Measurements from ENCODE around the gene COX7B2.

COX7B2 gene

DNA sequence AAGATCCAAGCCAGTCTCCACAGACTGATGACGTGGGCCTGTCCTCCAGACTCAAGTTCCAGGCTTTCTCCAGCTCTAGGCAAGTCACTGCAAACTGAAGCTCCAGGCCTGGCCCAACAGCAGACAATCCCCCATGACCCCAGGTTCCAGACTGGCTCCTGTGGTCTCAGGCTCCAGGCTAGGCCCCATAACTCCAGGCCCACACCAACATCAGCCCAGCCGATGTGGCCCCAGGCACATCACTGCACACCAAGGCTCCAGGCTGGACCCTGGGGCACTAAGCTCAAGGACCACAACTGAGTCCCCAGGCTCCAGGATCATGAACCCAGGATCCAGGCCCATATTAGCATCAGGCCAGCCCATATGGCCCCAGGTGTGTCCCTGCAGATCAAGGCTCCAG, 143.6 kb downstream of the COX7B2 start:
- Histone ChIP-seq H3K36me3 (ENCODE audit: insufficient read depth, low read length) (no peaks in the 10 kb centered on the region), H3K9ac (ENCODE audit: insufficient read length) (no peak overlapping the region), H3K9me3 (ENCODE audit: low read depth, low read length) (no peaks in the 10 kb centered on the region), H3K27ac (no peak overlapping the region), H3K4me3 (no peak overlapping the region)
- no peak for TF ChIP-seq FOXP2 (optimal IDR thresholded peaks at IDR 0.05; ENCODE audit: control extremely low read depth, extremely low read length, insufficient read depth)
- TF ChIP-seq POLR2AphosphoS5 (IDR thresholded peaks at IDR 0.05; ENCODE audit: borderline replicate concordance, low read depth, low read length): no peak
- TF ChIP-seq EZH2 (IDR thresholded peaks at IDR 0.05): no peak
- no peak for DNase-seq (ENCODE audit: low read depth, low spot score)

DNA sequence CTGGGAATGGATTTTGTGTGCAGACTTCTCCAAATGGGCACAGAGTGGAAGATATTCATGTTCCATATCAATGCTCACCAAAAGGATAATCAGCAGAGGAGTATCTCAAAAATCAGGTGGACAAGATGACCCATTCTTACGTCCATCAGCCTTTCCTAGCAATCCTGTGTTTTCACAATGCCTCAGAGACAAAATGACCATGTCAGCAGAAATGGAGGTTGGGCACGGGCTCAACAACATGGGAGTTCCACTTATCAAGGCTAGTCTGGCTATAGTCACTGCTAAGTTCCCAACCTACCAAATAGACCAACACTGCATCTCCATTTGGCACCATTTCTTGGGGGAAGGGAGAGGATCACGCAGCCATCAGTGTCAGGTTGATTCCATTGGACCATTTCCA, 179.0 kb downstream of the COX7B2 start:
- no peak for DNase-seq (ENCODE audit: low read depth, low spot score)
- H3K4me3 ChIP-seq: no peak overlapping the region
- H3K9me3 ChIP-seq (ENCODE audit: low read depth, low read length): no peaks in the 10 kb centered on the region
- no peaks in the 10 kb centered on the region for H3K36me3 ChIP-seq (ENCODE audit: insufficient read depth, low read length)
- no peak overlapping the region for H3K27ac ChIP-seq
- H3K9ac ChIP-seq (ENCODE audit: insufficient read length): no peak overlapping the region
- no peak for TF ChIP-seq EZH2 (IDR thresholded peaks at IDR 0.05)
- TF ChIP-seq FOXP2 (optimal IDR thresholded peaks at IDR 0.05; ENCODE audit: control extremely low read depth, extremely low read length, insufficient read depth): no peak
- no peak for TF ChIP-seq POLR2AphosphoS5 (IDR thresholded peaks at IDR 0.05; ENCODE audit: borderline replicate concordance, low read depth, low read length)

DNA sequence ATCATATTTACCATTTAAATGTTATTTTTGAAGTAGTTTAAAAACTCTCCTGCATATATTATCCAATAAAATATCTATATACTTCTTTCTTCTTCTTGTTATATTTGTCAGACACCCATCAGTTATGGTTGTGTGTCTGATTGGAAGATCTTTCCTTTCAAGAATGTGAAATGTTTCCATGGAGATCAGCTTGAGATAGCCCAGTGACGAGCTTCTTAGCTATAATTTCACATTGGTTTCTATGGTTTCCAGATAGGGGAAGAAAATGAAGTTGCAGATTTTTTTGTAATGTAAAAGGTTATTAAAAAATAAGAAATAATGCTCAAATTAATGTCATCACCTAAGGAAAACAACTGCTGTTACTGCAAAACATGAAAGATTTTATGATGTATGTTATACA, 189.0 kb downstream of the COX7B2 start:
- Histone ChIP-seq H3K36me3 (ENCODE audit: insufficient read depth, low read length) (no peaks in the 10 kb centered on the region), H3K4me3 (no peak overlapping the region), H3K27ac (no peak overlapping the region), H3K9me3 (ENCODE audit: low read depth, low read length) (no peaks in the 10 kb centered on the region), H3K9ac (ENCODE audit: insufficient read length) (no peak overlapping the region)
- no peak for DNase-seq (ENCODE audit: low read depth, low spot score)
- TF ChIP-seq FOXP2 (optimal IDR thresholded peaks at IDR 0.05; ENCODE audit: control extremely low read depth, extremely low read length, insufficient read depth) (no peak), POLR2AphosphoS5 (IDR thresholded peaks at IDR 0.05; ENCODE audit: borderline replicate concordance, low read depth, low read length) (no peak), EZH2 (IDR thresholded peaks at IDR 0.05) (no peak)

- DNase-seq (ENCODE audit: low read depth, low spot score): no peak
- Histone ChIP-seq H3K9ac (ENCODE audit: insufficient read length) (no peak overlapping the region), H3K9me3 (ENCODE audit: low read depth, low read length) (no peaks in the 10 kb centered on the region), H3K36me3 (ENCODE audit: insufficient read depth, low read length) (no peaks in the 10 kb centered on the region), H3K27ac (no peak overlapping the region), H3K4me3 (no peak overlapping the region)
- TF ChIP-seq POLR2AphosphoS5 (IDR thresholded peaks at IDR 0.05; ENCODE audit: borderline replicate concordance, low read depth, low read length) (no peak), EZH2 (IDR thresholded peaks at IDR 0.05) (no peak), FOXP2 (optimal IDR thresholded peaks at IDR 0.05; ENCODE audit: control extremely low read depth, extremely low read length, insufficient read depth) (no peak)
These were observed 191.1 kb downstream of the COX7B2 start for GRCh38 chr4:46717950-46718349.

DNA sequence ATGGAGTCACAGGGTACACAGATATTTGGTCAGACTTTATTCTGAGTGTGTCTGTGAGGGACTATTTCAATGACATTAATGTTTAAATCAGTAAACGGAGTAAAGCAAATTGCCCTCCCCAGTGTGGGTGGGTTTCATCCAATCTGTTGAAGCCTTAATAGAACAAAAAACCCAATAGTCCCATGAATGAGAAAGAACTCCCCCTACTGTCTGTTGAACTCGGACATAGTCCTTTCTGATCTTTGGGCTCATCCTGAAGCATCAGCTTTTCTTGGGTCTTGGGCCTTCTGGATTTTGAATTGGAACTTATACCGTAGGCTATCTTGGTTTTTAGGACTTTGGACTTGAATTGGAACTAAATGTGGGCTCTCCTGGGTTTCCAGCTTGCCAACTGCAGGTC, 193.6 kb downstream of the COX7B2 start:
- DNase-seq (ENCODE audit: low read depth, low spot score): no peak
- Histone ChIP-seq H3K36me3 (ENCODE audit: insufficient read depth, low read length) (no peaks in the 10 kb centered on the region), H3K4me3 (no peak overlapping the region), H3K27ac (no peak overlapping the region), H3K9ac (ENCODE audit: insufficient read length) (no peak overlapping the region), H3K9me3 (ENCODE audit: low read depth, low read length) (no peaks in the 10 kb centered on the region)
- TF ChIP-seq POLR2AphosphoS5 (IDR thresholded peaks at IDR 0.05; ENCODE audit: borderline replicate concordance, low read depth, low read length) (no peak), EZH2 (IDR thresholded peaks at IDR 0.05) (no peak), FOXP2 (optimal IDR thresholded peaks at IDR 0.05; ENCODE audit: control extremely low read depth, extremely low read length, insufficient read depth) (no peak)

- H3K36me3 ChIP-seq (ENCODE audit: insufficient read depth, low read length): no peaks in the 10 kb centered on the region
These were observed 210.2 kb downstream of the COX7B2 start for GRCh38 chr4:46698891-46699290.

More at GRCh38 chr4:46698891-46699290, 210.2 kb downstream of the COX7B2 start:
- no peak overlapping the region for H3K4me3 ChIP-seq
- no peaks in the 10 kb centered on the region for H3K9me3 ChIP-seq (ENCODE audit: low read depth, low read length)
- no peak for TF ChIP-seq POLR2AphosphoS5 (IDR thresholded peaks at IDR 0.05; ENCODE audit: borderline replicate concordance, low read depth, low read length)
- no peak for TF ChIP-seq FOXP2 (optimal IDR thresholded peaks at IDR 0.05; ENCODE audit: control extremely low read depth, extremely low read length, insufficient read depth)
- no peak for TF ChIP-seq EZH2 (IDR thresholded peaks at IDR 0.05)
- H3K27ac ChIP-seq: no peak overlapping the region
- no peak for DNase-seq (ENCODE audit: low read depth, low spot score)
- H3K9ac ChIP-seq (ENCODE audit: insufficient read length): no peak overlapping the region

All from SK-N-MC (cell line).